ENCODE results near the gene KAT2B.

KAT2B gene

DNA sequence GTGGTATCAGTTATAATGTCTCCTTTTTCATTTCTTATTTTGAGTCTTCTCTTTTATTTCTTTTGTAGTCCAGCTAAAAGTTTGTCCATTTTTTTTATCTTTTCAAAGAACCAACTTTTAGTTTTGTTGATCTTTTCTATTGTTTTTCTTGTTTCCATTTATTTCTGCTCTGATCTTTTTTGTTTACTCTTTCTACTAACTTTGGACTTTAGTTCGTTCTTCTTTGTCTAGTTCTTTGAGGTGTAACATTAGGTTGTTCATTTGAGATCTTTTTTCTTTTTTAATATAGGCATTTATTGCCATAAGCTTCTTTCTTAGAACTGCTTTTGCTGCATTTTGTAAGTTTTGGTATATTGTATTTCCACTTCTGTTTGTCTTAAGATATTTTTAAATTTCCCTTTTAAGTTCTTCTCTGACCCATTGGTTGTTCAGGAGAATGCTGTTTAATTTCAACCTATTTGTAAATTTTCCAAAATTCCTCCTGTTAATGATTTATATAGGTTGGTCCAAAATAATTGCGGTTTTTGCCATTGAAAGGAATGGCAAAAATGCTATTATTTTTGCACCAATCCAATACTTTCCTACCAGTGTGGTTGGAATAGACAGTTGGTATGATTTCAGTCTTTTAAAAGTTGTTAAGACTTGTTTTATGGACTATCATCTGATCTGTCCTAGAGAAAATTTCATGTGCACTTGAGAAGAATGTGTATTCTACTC lies 51.2 kb downstream of the KAT2B start:
- in situ Hi-C loops (cut with HindIII; ENCODE audit: low sequenced_read_pairs), result no loop called here
- no peak overlapping the region for H3K4me3 ChIP-seq (ENCODE audit: low read depth, low read length)
- no peak for DNase-seq (ENCODE audit: low read depth, low spot score)
- TF ChIP-seq, protein P1, sequence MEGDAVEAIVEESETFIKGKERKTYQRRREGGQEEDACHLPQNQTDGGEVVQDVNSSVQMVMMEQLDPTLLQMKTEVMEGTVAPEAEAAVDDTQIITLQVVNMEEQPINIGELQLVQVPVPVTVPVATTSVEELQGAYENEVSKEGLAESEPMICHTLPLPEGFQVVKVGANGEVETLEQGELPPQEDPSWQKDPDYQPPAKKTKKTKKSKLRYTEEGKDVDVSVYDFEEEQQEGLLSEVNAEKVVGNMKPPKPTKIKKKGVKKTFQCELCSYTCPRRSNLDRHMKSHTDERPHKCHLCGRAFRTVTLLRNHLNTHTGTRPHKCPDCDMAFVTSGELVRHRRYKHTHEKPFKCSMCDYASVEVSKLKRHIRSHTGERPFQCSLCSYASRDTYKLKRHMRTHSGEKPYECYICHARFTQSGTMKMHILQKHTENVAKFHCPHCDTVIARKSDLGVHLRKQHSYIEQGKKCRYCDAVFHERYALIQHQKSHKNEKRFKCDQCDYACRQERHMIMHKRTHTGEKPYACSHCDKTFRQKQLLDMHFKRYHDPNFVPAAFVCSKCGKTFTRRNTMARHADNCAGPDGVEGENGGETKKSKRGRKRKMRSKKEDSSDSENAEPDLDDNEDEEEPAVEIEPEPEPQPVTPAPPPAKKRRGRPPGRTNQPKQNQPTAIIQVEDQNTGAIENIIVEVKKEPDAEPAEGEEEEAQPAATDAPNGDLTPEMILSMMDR (IDR thresholded peaks at IDR 0.05; ENCODE audit: low read depth, low read length), result no peak

DNA sequence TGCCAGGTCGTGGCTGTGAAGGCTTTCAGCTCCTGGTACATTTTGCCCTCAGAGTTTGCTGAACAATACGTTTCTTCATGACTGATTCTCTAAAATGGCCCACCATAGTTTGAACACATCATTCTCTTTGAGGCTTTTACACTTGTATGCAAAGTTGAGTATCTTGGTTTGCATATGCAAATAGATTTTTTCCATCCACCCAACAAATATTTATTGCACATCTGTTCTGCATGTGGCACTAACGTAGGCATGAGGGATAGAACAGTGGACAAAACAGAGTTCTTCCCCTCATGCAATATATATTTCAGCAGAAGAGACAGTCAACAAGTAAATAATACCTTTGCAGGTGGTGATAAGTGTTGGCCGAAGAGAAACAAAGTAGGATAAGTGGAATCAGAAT lies 55.2 kb downstream of the KAT2B start:
- in situ Hi-C loops (cut with HindIII; ENCODE audit: low sequenced_read_pairs), result no loop called here
- TF ChIP-seq, protein P1 (IDR thresholded peaks at IDR 0.05; ENCODE audit: low read depth, low read length), result no peak
- no peak overlapping the region for H3K4me3 ChIP-seq (ENCODE audit: low read depth, low read length)
- no peak for DNase-seq (ENCODE audit: low read depth, low spot score)

DNA sequence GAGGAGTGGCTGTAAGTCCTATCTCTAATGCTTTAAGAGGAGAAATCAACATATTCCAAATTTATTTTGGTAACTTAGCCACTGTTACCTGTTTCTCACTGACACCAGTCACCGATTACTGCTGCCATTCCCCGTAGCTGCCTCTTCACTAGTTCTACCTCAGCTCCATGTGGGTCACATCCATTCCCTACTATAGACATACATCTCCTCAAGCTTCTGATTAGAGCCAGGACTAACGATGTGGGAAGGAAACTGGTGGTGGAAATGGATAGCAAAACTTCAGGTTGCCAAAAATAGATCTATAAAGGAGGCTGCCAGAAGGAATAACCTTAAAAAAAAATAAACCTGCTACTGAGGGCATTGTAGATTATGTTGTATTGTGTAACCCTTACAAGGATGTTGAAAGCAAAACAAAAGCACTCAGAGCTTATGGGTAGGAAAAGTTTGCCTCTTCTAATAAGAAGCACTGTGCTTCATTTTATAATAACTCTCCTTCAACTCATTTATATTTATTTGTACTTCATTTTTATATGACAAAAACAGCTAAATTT lies 56.0 kb downstream of the KAT2B start:
- DNase-seq (ENCODE audit: low read depth, low spot score), result no peak
- H3K4me3 ChIP-seq (ENCODE audit: low read depth, low read length), result no peak overlapping the region
- TF ChIP-seq, protein P1 (IDR thresholded peaks at IDR 0.05; ENCODE audit: low read depth, low read length), result no peak
- in situ Hi-C loops (cut with HindIII; ENCODE audit: low sequenced_read_pairs), result no loop called here

DNA sequence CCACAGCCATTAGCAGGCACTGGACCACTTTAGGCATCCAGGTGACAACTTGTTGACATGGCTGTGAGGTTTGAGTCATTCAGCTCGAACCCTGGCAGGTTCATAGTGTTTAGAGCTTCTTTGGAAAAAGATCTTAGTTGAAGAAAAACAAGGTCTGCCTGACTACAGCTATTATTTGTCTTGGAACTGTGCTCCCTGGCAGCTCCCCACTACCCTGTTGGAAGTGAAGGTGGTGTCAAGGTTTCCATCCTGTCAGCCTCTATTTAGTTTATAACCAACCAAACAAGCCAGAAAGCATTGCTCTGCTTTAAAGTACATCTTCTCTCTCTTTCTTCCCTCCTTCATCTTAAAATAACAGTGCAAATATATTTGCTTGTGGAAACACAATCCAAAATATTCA lies 56.8 kb downstream of the KAT2B start:
- DNase-seq (ENCODE audit: low read depth, low spot score), result peak; percentile 36
- H3K4me3 ChIP-seq (ENCODE audit: low read depth, low read length), result no peak overlapping the region
- in situ Hi-C loops (cut with HindIII; ENCODE audit: low sequenced_read_pairs), result no loop called here
- TF ChIP-seq, protein P1 (IDR thresholded peaks at IDR 0.05; ENCODE audit: low read depth, low read length), result no peak

DNA sequence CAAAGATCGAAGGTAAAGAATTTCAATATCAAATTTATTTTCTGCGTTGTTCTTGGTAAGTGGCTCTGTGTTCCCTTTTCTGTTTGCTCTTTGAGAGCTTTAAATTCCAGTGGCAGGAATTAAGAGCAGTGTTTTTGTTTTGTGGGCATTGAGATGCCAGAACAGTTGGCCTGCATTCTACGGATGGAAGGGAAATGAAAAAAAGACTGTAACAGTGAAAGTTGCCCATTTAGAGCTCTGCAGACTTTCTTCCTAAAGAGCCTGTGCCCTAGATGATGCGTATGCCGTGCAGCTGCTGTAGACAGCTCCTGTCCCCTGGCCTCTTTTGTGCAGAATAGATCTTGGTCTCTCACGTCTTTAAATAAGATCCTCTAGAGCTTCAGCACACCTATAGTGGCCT lies 58.8 kb downstream of the KAT2B start:
- TF ChIP-seq, protein P1 (IDR thresholded peaks at IDR 0.05; ENCODE audit: low read depth, low read length), result no peak
- in situ Hi-C loops (cut with HindIII; ENCODE audit: low sequenced_read_pairs), result no loop called here
- peak; percentile 38 for DNase-seq (ENCODE audit: low read depth, low spot score)
- H3K4me3 ChIP-seq (ENCODE audit: low read depth, low read length), result no peak overlapping the region

DNA sequence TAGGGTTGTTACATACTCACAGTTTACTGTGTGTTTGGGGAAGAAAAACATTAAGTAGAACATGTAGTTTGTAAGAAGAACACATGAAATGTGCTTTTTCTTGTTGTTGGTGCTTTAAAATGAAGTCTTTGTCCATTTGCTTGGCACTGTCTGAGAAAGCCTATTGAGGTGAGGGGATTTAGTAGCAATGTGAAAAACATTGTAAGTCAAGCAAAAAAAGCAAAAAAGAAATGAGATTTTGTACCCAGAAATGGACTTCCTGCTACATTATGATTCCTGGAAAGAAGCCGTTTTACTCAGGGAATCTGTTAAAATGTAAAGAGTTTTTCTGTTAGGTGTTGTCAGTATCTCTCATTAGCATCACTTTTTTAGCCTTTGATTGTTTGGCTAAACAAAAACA lies 59.9 kb downstream of the KAT2B start:
- no peak for DNase-seq (ENCODE audit: low read depth, low spot score)
- in situ Hi-C loops (cut with HindIII; ENCODE audit: low sequenced_read_pairs), result no loop called here
- no peak overlapping the region for H3K4me3 ChIP-seq (ENCODE audit: low read depth, low read length)
- TF ChIP-seq, protein P1 (IDR thresholded peaks at IDR 0.05; ENCODE audit: low read depth, low read length), result no peak
